Stimulated activated CD4-positive, alpha-beta T cell treated with anti-CD3 and anti-CD28 coated beads, Interleukin-2, amount 100 ng/mL, for 4 hours (primary cell): Measurements from ENCODE around the gene MBD6.

Source experiments
- DNase-seq: peaks from one replicate; pipeline ENCODE4 v3.0.0-alpha.2; 2020; ENCODE audit warnings: low read depth

The MBD6 gene, protein sequence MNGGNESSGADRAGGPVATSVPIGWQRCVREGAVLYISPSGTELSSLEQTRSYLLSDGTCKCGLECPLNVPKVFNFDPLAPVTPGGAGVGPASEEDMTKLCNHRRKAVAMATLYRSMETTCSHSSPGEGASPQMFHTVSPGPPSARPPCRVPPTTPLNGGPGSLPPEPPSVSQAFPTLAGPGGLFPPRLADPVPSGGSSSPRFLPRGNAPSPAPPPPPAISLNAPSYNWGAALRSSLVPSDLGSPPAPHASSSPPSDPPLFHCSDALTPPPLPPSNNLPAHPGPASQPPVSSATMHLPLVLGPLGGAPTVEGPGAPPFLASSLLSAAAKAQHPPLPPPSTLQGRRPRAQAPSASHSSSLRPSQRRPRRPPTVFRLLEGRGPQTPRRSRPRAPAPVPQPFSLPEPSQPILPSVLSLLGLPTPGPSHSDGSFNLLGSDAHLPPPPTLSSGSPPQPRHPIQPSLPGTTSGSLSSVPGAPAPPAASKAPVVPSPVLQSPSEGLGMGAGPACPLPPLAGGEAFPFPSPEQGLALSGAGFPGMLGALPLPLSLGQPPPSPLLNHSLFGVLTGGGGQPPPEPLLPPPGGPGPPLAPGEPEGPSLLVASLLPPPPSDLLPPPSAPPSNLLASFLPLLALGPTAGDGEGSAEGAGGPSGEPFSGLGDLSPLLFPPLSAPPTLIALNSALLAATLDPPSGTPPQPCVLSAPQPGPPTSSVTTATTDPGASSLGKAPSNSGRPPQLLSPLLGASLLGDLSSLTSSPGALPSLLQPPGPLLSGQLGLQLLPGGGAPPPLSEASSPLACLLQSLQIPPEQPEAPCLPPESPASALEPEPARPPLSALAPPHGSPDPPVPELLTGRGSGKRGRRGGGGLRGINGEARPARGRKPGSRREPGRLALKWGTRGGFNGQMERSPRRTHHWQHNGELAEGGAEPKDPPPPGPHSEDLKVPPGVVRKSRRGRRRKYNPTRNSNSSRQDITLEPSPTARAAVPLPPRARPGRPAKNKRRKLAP

GRCh38 chr12:57522011-57522886 is at the start of gene MBD6:
TSS of gene MBD6 (plus strand) at chr12:57522824. CDS start at chr12:57524304, 1,480 bp downstream.
- DNase-seq = peak; percentile 84

GRCh38 chr12:57473392-57473791 is 49.2 kb upstream of the MBD6 start:
- no peak for DNase-seq

- DNase-seq = no peak
Observed at GRCh38 chr12:57473886-57474285, 48.7 kb upstream of the MBD6 start.

GRCh38 chr12:57474430-57474829 is 48.2 kb upstream of the MBD6 start:
- no peak for DNase-seq

DNA sequence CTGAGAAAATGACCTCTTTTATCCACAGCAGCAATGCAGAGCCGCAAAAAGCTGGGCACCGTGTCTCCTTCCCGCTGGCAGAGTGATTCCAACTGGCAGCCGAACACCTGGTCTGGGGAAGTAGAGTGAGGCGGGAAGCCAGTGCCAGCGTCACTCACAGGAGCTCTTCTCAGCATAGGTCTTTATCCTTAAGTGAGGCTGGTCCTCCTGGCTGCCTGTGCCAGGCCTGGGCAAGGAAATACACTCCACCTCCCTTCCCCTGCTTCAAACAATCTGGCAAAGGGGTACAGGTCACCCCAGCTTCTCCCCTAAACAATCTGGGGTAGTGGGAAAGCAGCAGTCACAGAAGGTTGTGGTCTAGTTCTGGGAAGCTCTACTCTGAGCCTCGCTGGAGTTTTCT is 47.8 kb upstream of the MBD6 start:
- no peak for DNase-seq

DNA sequence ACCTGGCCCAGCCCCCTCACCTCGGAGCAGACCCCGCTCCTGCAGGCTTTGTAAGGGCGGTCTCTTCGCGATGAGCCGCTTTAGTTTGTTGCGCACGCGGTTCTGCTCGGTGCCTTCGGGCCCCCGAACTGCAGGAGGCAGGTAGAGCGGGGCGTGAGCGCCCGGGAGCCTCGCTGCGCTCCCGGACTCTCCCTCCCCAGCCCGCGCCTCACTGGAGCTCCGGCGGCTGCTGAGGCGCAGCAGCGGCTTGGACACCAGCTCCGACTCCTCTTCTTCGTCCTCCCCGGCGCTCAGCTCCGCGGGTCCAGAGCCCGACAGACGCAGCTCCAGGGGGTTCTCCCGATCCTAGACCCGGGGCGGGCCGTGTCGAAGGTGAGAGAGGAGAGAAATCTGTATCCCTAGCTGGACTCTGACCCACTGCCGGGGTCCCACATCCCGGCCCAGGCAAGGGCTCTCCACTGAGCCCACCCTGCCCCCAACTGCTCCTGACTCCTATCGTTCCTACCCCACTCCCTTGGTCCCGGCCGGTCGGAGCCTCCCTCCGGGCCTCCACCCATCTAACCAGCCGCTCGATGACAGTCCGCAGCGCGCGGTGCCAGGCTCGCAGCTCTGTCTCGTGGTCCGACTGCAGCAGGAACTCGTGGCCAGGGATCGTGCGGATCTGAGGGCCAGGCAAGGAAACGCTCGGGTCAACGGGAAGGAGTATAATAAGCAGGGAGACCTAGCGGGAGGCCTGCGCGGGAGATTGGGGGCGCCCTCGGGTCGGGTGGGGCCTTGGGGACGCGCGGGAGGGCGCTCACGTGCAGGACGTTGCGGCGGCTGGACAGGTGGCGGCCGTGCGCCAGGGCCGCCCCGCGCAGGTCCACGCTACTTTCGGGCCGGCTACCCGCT is 47.1 kb upstream of the MBD6 start:
- DNase-seq = no peak

GRCh38 chr12:57476162-57476992 is 46.2 kb upstream of the MBD6 start:
- peak; percentile 48 for DNase-seq

GRCh38 chr12:57476993-57477709 is 45.5 kb upstream of the MBD6 start:
- no peak for DNase-seq

GRCh38 chr12:57477710-57478681 is 44.6 kb upstream of the MBD6 start:
- DNase-seq = peak; percentile 39

- DNase-seq = no peak
Observed at GRCh38 chr12:57479043-57479375, 43.6 kb upstream of the MBD6 start.

GRCh38 chr12:57479376-57480115 is 43.1 kb upstream of the MBD6 start, which contains the start of gene ARHGAP9:
TSS of gene ARHGAP9 (minus strand) at chr12:57479866. CDS start at chr12:57479406, 460 bp downstream.
- peak; percentile 59 for DNase-seq

- no peak for DNase-seq
Observed at GRCh38 chr12:57481671-57482070, 41.0 kb upstream of the MBD6 start.

GRCh38 chr12:57483466-57483865 is 39.2 kb upstream of the MBD6 start:
- no peak for DNase-seq

- DNase-seq = no peak
Observed at GRCh38 chr12:57485695-57486094, 36.9 kb upstream of the MBD6 start.

DNA sequence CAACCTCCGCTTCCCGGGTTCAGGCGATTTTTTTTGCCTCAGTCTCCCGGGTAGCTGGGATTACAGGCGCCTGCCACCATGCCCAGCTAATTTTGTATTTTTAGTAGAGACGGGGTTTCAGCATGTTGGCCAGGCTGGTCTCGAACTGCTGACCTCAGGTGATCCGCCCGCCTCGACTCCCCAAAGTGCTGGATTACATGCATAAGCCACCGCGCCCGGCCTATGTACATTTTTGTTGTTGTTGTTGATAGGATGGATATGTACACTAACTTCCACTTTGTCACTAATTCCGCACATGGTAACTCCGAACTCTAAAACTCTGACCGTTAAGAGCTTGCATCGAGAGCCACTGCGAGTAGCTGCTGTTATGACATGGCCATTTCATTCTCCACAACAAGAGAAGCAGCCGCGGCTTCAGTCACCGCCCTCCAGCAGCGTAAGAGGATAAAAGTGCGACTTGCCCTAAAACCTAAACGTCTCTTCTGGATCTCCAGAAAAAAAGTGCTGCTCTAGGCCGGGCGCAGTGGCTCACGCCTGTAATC is 35.5 kb upstream of the MBD6 start:
- no peak for DNase-seq

- peak; percentile 91 for DNase-seq
Observed at GRCh38 chr12:57487597-57488401, 34.8 kb upstream of the MBD6 start, which contains the start of gene MARS1. TSS of gene MARS1 (plus strand) at chr12:57488068. CDS start at chr12:57488091, 23 bp downstream.
